GM18858 (cell line): ENCODE data around the gene DOCK10.

ENCODE experiments used
- ATAC-seq: cut with Tn5 transposase; IDR thresholded peaks from one replicate; pipeline ENCODE4 v1.9.1; 2021; ENCODE audit not compliant: unreplicated experiment

The DOCK10 gene

GRCh38 chr2:224793946-224794345 is 248.3 kb downstream of the DOCK10 start:
- no peak for ATAC-seq

GRCh38 chr2:224786848-224787247 is 255.4 kb downstream of the DOCK10 start:
- no peak for ATAC-seq

- no peak for ATAC-seq
Observed at GRCh38 chr2:224781400-224781799, 260.9 kb downstream of the DOCK10 start.

- ATAC-seq = no peak
Observed at GRCh38 chr2:224780823-224781222, 261.4 kb downstream of the DOCK10 start.

- no peak for ATAC-seq
Observed at GRCh38 chr2:224780106-224780505, 262.2 kb downstream of the DOCK10 start.

GRCh38 chr2:224778474-224778877 is 263.8 kb downstream of the DOCK10 start:
- peak; percentile 73 for ATAC-seq

GRCh38 chr2:224777559-224777930 is 264.7 kb downstream of the DOCK10 start:
- ATAC-seq = no peak

- ATAC-seq = no peak
Observed at GRCh38 chr2:224776795-224777558, 265.3 kb downstream of the DOCK10 start.

- ATAC-seq = no peak
Observed at GRCh38 chr2:224775647-224776046, 266.6 kb downstream of the DOCK10 start.

- no peak for ATAC-seq
Observed at GRCh38 chr2:224774735-224775134, 267.5 kb downstream of the DOCK10 start.

- ATAC-seq = no peak
Observed at GRCh38 chr2:224772494-224772893, 269.8 kb downstream of the DOCK10 start.

- ATAC-seq = no peak
Observed at GRCh38 chr2:224769489-224769888, 272.8 kb downstream of the DOCK10 start.

- peak; percentile 64 for ATAC-seq
Observed at GRCh38 chr2:224764565-224765236, 277.6 kb downstream of the DOCK10 start.

GRCh38 chr2:224757934-224758548 is 284.2 kb downstream of the DOCK10 start:
- ATAC-seq = no peak

- no peak for ATAC-seq
Observed at GRCh38 chr2:224753743-224754540, 288.3 kb downstream of the DOCK10 start.

GRCh38 chr2:224751996-224752698 is 290.1 kb downstream of the DOCK10 start:
- ATAC-seq = peak; percentile 62

GRCh38 chr2:224749136-224749535 is 293.1 kb downstream of the DOCK10 start:
- no peak for ATAC-seq

- ATAC-seq = no peak
Observed at GRCh38 chr2:224747765-224748164, 294.5 kb downstream of the DOCK10 start.

- ATAC-seq = no peak
Observed at GRCh38 chr2:224736227-224736626, 306.0 kb downstream of the DOCK10 start.

GRCh38 chr2:224734949-224735348 is 307.3 kb downstream of the DOCK10 start:
- no peak for ATAC-seq

- ATAC-seq = no peak
Observed at GRCh38 chr2:224731665-224732064, 310.6 kb downstream of the DOCK10 start.
